HCT116 (cell line): ENCODE measurements around the gene ZEB1.

Experiments
- CTCF ChIP-seq, 3 experiments: fragments of 200-600 bp in 1 of 3; sonication (generic) in 1 of 3; IDR thresholded peaks in 2 of 3; conservative IDR thresholded peaks in 1 of 3; 2 replicates each; pipeline ENCODE4 v1.5.1; 2012 to 2017; ENCODE audit warnings: low read depth in 2 of 3, low read length in 2 of 3, antibody characterized with exemption in 1 of 3, borderline replicate concordance in 1 of 3, control low read depth in 1 of 3, mild to moderate bottlenecking in 1 of 3, mixed read lengths in 1 of 3, mixed run types in 1 of 3, moderate library complexity in 1 of 3; ENCODE audit not compliant: insufficient read depth in 1 of 3
- EZH2phosphoT487 ChIP-seq: fragments of 200-600 bp; IDR thresholded peaks from 2 replicates; pipeline ENCODE4 v1.6.1; 2018; ENCODE audit warnings: antibody characterized with exemption, borderline replicate concordance
- POLR2AphosphoS5 ChIP-seq: IDR thresholded peaks from 2 replicates; pipeline ENCODE4 v1.6.1; 2011; ENCODE audit warnings: mild to moderate bottlenecking, low read depth, low read length, moderate library complexity
- RAD21 ChIP-seq: IDR thresholded peaks from 2 replicates; pipeline ENCODE4 v1.6.1; 2012; ENCODE audit warnings: low read depth, mild to moderate bottlenecking
- YY1 ChIP-seq: IDR thresholded peaks from 2 replicates; pipeline ENCODE4 v1.6.1; 2011; ENCODE audit warnings: low read length, low read depth, moderate library complexity, mild to moderate bottlenecking; ENCODE audit not compliant: insufficient replicate concordance; ENCODE audit errors: extremely low read depth

GRCh38 chr10:31274310-31274709 is 44.7 kb upstream of the ZEB1 start:
- TF ChIP-seq RAD21 (no peak), YY1 (no peak), CTCF (IDR thresholded peaks at IDR 0.05 in 2 of 3, conservative IDR thresholded peaks at IDR 0.05 in 1 of 3; ENCODE audit: borderline replicate concordance in 1 of 3, insufficient read depth in 1 of 3, low read depth in 2 of 3, low read length in 2 of 3) (no peak), EZH2phosphoT487 (no peak), POLR2AphosphoS5 (no peak)
